D721Med (cell line): Measurements from ENCODE around the gene CARS1.

ENCODE experiments used
- DNase-seq: peaks from one replicate; pipeline ENCODE4 v3.0.0; 2011; ENCODE audit warnings: low spot score; ENCODE audit not compliant: insufficient read length
- FAIRE-seq: peaks from 2 replicates; lab custom pipeline; 2011; peaks lifted over from hg19 to GRCh38; lab: Jason Lieb, UNC
- TF ChIP-seq, protein P1 (sequence below): IDR thresholded peaks from 2 replicates; pipeline ENCODE4 v1.5.1; 2012; ENCODE audit warnings: mild to moderate bottlenecking, control low read depth; ENCODE audit not compliant: insufficient read depth; ENCODE audit errors: missing control alignments

The CARS1 gene

DNA sequence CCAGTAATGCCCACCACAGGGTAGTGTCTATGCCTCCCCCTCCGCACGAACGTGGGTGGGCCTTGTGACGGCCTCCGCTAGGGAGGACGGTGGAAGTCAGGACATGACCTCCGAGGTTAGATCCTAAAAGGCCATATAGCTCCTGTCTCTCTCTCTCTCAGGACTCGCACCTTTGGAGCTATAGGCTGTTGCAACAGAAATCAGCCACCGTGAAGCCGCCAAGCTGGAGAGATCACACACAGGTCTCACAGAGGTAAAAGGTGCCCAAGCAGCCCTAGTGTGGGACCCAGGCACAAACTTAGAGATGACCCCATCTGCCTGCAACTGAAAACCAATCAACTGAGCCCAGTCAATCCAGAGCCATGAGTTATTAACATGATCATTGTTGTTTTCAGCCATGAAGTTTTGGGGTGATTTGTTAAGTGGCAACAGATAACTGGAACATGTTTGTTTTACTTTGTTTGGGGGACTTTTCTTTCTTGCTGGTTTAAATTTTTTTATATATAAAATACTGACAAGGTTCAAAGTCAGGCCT lies 57.7 kb downstream of the CARS1 start:
- DNase-seq: no peak
- TF ChIP-seq, protein P1, sequence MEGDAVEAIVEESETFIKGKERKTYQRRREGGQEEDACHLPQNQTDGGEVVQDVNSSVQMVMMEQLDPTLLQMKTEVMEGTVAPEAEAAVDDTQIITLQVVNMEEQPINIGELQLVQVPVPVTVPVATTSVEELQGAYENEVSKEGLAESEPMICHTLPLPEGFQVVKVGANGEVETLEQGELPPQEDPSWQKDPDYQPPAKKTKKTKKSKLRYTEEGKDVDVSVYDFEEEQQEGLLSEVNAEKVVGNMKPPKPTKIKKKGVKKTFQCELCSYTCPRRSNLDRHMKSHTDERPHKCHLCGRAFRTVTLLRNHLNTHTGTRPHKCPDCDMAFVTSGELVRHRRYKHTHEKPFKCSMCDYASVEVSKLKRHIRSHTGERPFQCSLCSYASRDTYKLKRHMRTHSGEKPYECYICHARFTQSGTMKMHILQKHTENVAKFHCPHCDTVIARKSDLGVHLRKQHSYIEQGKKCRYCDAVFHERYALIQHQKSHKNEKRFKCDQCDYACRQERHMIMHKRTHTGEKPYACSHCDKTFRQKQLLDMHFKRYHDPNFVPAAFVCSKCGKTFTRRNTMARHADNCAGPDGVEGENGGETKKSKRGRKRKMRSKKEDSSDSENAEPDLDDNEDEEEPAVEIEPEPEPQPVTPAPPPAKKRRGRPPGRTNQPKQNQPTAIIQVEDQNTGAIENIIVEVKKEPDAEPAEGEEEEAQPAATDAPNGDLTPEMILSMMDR: no peak
- no peak for FAIRE-seq

DNA sequence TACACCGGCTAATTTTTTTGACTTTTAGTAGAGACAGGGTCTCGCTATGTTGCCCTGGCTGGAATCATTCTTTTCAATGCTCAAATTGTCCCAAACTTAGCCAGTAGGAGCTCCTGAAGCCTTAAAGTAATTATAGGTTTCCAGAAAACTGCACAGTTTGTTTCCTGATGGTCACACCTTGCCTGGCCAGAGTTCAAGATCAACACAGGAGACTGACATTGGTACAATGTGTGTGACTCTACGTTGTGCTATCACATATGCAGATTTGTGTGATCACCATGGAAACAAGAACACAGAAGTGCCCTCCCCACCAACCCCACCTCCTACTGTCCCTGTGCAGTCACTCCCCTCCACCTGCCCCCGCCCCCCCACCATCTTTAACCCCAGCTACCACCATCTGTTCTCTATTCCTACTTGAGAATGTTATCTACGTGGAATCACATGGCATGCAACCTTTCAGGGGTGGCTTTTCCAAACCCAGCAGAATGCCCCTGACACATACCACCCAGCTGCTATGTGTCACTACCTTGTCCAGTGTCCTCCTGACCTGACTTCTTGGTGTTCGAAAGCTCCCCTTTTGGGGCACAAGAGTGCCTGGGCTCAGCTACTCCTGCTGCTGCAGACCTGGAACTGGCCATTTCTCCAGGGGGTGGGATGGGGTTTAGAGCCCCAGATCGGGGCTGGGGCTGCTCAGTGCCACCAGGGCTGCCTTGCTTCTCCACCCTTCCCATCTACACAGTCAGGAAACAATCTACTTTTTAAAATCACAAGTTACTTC lies 59.0 kb downstream of the CARS1 start:
- DNase-seq: no peak
- FAIRE-seq: no peak
- TF ChIP-seq, protein P1: no peak

DNA sequence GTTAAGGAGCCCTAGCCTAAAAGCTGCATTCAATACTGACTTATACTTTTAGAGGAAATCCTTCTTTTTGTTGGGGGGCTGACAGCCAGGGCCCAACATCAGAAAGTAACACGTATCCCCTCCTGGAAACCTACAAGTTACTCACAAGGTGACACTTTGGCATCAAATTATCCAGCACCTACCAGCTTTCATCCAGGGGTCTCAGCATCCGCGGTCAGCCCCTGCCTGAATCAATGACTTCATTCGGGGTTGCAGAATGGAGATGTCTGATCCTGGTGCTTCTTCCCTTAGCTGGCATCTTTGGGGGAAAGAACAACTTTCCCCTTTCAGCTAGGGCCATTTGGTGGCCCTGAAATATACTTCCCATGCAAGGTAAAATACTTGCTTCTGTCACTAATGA lies 59.8 kb downstream of the CARS1 start:
- no peak for FAIRE-seq
- no peak for DNase-seq
- TF ChIP-seq, protein P1: no peak

DNA sequence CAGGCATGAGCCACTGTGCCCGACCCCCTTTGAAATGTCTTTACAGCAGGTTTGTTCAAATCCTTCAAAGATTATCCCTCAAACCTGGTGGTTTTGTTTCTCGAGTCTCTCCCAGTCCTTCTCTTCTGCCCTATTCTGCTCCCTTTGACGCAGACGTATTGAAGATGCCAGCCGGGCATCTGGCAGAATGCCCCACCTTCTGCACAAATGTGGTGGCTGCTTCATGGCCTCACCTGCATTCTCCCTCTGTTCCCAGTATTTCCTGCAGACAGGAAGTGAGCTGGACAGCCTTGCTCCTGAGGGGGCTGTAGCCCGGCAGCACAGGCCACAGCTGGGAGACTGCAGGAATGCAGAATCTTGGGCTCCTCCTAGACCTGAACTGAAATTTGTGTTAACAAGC lies 60.2 kb downstream of the CARS1 start:
- FAIRE-seq (no peak), DNase-seq (no peak)
- TF ChIP-seq, protein P1: no peak

DNA sequence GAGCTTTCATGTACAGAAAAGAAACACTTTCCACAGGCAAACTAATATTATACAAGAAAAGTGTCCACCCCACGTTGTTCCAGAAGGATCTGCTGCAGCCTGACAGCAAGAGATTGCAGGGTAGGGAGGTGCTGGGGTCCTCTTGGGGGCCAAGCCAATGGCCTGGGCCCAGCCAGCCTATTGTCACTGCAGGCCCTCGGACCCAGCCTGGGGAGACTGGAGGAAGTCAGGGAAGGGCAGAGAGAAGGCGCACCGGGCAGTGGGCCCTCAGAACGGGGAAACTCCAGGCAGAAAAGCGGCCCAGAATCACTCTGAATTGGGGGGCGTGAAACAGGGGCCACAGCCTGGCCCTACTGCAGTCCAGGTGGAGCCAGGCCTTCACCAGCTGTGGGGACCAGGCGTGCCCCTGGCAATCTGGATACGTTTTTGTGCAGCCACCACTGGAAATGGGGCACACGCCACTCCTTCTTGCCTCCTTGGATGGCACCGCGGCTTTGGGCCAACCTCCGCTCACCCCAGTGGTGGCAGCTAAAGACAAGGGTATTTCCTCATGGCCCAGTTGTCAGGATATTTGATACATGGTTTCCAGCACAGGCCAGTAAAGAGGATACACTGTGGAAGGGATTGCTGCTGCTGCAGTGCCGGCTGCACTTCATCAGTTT lies 61.2 kb downstream of the CARS1 start:
- no peak for DNase-seq
- FAIRE-seq: no peak
- TF ChIP-seq, protein P1: no peak

DNA sequence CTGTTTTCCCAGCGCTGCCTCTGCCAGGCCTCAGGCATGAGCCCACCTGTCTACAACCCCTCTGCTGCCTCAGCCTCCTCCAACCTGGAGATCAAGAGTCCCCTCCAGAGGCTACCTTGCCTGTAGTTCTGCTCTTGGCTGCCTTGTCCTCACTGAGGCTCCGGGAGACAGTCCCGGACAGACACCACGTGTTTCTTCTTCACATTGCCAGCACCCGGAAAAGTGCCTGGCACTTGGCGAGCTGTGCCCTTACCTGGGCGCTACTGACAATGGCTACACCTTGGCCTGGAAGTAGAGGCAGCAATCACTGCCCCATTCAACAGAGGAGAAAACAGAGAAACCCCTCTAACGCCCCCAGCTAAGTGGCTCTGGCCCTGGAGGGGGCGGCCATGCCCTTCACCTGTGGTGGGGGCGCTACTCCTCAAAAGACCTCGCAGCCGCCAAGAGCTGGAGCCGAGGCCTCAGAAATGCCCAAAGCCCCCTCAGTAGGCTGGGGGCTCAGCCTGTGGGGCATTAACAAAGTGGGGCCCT lies 62.1 kb downstream of the CARS1 start:
- no peak for DNase-seq
- TF ChIP-seq, protein P1: no peak
- no peak for FAIRE-seq
